Stimulated activated CD4-positive, alpha-beta T cell treated with anti-CD3 and anti-CD28 coated beads, Interleukin-15, amount 100 ng/mL, for 1 hour (primary cell): ENCODE data around the gene GSX2.
"Not testable (repeated sequence)": the region's sequence is repeated elsewhere in the genome, so short reads cannot be mapped to it uniquely, and the experiment has no call there.

Experiments used
- DNase-seq, 2 donors: peaks; one replicate each; pipeline ENCODE4 v3.0.0-alpha.2; 2020; ENCODE audit warnings: low read depth in 1 of 2, low spot score in 1 of 2

The GSX2 gene

DNA sequence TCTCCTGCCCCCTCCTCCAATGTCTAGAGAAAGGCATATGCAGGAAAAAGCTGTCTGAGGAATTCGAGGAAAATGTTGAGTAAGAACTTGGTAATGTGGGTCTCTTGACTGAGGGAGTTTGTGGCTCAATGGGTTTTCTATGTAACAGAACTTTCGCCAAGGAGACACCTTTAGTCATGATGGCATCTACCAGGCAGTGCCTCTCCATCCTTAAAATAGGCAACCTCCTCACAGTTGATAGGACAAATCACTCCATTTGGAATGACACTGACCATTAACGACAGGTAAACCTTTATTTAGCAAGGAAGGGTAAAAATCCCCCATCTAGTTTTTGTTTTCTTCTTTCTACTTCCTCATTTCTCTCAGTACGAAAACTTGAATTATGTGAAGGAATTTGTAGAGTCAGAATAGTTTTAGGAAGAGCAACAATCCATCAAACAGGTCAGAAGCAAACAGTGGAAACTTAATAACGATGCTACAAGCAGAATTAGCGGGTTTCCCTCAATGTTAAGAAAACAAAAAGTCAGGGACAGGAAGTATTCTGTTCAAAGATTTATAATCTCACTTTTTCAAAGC, 2.7 kb downstream of the GSX2 start:
- no peak for DNase-seq

DNA sequence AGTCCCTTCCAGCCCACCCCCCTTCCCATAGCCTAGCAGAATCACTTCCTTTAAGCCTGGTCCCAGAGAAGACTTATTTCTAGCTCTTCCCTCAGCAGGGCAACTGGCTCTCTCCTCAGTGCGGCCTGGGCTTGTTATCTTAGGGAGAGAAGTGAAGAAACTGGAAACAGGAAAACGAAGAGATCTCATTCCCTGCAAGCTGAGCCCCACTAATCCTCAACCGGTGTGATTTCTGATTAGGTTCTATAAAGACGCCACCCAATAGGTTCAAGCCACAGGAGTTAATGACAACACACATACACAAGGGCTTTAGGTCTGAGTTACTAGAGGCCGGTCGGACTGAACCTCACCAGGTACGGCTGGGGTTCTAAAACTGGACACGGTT, 3.2 kb downstream of the GSX2 start:
- DNase-seq, result no peak

DNA sequence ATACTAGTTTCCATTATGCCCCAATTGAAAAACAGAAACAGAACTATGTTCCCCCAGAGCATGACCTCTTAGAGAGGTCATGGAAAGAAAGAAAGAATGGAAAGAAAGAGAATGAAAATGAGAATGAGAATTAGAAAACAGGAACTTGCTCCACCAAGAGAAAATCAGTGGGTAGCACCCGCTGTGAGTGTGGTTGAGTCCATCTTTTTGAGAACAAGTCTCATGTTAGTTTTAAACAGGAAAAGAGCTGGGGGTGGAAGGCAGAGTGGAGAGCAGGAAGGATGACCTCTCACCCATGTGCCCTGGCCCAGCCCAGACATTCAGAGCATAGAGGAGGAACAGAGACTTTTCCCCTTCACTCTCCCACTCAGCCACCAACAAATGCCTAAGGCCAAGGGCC, 4.9 kb downstream of the GSX2 start:
- DNase-seq, result no peak

DNA sequence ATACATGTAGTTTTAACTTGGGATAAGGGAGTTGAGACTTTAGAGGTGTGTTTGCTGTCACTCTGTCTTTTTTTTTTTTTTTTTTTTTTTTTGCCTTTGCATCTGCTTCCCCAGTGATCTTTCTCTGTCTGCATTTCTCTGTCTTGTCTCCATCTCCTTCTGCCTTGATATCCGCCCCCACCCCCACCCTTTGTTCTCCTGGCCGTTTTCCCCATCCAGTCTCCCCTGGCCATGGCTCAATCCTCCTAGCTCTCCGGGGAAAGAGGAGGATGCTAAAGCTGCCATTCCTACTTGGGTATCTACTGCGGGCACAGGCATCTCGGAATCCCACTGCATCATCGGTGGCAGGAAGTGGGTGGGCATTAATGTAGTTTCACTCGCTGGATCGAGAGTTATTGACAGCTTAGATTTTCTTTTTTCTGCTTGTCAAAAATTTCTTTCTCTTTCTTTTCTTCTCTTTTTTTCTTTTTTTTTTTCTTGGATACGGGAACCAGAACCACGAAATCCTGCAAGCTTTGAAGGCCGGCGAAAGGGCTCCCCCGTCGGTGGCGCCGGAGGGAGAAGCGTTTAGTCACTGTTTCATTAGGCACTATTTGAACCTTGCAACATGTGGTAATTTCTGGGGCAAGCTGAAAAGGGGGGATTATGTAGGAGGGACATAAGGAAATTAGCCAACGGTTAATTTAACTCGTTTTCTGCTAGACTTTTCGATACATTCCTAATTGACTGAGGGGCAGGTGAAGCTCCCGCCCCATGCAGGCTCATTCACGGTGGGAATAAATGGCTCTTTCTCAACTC, 8.2 kb downstream of the GSX2 start:
- DNase-seq, result no peak

DNA sequence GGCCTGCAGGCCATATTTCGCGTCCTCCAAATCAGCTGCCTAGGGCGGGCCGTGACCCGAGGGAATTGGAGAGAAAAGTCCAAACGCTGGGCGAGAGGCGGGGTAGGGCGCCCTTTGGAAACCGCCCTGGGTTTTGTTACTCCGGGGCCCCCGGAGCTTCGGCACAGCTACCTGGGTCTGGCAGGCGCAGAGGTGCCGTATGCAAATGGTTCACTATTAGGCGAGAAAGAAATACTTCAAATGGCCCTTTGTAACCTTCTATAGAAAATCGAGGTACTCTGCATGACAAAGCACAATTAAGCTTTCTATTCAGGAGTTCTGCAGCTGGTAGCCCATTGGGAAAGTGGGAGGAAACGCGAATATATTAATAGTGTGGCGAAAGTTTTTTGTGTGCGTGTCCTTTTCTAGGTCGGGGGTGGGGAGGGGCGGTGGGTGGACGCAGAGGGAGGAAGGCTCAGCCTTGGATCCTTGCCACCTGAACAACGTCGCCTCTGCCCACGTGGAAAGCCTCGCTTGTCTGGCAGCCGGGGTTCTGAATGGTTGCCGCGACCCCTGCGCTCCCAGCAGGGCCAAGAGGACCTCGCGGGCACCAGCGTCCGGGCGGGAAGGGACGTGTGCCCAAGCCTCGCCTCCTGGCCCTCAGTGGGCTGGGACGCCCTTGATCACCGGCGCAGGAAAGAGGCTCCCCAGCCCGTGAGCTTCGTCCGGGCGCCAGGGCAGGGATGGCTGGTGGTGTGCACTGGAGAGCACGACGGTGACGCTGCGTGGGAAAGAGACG, 9.5 kb downstream of the GSX2 start:
- DNase-seq, result no peak

DNA sequence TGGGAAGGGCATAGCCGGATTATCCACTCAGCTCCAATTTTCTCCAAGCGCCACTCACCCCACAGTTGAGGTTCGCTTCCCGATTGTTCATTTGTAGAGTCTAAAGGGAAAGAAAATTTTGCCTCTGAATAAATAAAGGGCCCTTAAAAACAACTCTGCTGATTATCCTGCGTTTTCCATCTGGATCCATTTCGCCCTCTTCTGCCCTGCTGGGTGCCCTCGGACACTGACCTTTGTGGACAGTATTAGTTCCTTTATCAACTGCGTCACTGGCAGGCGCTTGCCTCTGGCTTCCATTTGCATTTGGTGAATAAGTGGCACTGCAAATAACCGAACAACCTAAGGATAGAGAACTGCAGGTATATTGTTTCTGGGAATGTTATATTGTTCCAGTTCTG, 10.1 kb downstream of the GSX2 start:
- DNase-seq, result no peak

DNA sequence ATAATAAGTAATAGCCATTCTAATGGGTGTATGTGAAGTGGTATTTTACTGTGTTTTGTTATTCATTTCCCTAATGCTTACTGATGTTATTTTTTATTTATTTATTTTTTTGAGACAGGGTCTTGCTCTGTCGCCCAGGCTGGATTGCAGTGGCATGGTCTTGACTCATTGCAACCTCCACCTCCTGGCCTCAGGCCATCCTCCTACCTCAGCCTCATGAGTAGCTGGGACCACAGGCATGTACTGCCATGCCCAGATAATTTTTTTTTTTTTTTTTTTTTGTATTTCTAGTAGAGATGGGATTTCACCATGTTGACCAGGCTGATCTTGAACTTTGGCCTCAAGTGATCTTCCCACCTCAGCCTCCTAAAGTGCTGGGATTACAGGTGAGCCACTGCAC, 13.2 kb downstream of the GSX2 start:
- not testable (repeated sequence) for DNase-seq

DNA sequence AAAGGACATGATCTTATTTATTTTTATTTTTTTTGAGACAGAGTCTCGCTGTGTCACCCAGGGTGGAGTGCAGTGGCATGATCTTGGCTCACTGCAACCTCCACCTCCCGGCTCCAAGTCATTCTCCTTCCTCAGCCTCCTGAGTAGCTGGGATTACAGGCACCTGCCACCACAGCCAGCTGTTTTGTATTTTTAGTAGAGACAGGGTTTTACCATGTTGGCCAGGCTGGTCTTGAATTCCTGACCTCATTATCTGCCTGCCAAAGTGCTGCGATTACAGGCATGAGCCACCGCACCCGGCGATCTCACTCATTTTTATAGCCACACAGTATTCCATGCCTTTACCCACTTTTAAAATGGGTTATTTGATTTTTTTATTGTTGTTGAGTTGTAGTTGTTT, 16.3 kb downstream of the GSX2 start:
- DNase-seq, result not testable (repeated sequence)

DNA sequence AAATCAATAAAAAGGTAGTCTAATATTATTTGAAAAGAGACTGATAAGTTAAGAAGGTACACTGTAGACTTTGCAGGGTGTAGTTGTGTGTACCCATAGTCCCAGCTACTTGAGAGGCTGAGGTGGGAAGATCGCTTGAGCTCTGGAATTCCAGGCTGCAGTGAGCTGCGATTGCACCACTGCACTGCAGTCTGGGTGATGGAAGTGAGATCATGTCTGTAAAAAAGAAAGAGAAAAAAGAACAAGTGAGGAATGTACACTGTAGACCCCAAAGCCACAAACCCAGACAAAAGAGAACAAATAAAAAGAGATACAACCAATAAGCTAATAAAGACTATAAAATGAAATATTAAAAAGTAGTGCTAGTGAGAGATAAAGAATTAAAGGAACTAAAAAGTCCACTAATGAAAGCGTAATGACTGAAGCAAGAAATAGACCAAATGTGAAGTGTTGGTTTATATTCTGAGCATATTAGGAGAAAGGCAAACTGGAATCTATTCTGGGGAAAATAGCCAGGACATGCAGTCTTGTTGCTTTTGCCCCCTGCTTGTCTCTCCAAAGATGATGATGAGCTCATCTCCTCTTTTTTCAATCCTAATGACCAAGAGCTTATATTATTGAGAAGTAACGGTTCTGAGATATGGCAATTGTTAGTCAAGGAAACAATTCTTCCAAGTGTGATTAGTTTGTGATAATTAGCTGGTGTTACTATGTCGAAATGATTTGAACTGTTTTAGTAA, 19.1 kb downstream of the GSX2 start:
- no peak for DNase-seq

DNA sequence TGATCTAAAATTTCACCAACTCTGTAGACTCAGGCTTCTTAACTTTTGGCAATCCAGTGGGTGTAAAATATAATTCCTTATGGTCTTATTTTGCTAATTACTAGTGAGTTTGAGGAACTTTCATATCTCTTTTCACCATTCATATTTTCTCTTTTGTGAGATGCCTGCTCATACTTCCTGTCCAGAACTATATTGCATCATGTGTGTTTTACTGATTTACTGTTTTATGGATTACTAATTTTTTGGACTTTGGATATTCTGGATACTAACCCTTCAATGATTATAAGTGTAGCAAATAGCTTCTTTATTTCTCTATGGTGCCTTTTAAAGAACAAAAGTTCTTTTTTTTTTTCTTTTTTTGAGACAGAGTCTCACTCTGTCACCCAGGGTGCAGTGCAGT, 20.6 kb downstream of the GSX2 start:
- DNase-seq, result no peak

DNA sequence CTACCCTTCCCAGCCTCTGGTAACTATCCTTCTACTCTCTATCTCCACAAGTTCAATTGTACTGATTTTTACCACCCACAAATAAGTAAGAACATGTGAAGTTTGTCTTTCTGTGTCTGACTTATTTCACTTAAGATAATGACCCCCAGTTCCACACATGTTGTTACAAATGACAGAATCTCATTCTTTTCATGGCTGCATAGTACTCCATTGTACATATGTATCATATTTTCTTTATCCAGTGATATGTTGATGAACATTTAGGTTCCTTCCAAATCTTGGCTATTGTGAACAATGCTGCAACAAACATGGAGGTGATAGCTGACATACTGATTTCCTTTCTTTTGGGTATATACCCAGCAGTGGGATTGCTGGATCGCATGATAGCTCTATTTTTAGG, 27.7 kb downstream of the GSX2 start:
- DNase-seq, result no peak

DNA sequence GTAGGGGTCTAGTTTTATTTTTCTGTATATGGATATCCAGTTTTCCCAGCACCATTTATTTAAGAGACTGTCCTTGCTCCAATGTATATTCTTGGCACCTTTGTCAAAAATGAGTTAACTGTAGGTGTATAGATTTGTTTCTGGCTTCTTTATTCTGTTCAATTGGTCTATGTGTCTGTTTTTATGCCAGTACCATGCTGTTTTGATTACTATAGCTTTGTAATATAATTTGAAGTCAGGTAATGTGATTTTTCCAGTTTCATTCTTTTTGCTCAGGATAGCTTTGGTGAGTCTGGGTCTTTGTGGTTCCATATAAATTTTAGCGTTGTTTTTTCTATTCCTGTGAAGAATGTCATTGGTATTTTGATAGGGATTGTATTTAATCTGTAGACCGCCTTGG, 28.7 kb downstream of the GSX2 start:
- not testable (repeated sequence) for DNase-seq

DNA sequence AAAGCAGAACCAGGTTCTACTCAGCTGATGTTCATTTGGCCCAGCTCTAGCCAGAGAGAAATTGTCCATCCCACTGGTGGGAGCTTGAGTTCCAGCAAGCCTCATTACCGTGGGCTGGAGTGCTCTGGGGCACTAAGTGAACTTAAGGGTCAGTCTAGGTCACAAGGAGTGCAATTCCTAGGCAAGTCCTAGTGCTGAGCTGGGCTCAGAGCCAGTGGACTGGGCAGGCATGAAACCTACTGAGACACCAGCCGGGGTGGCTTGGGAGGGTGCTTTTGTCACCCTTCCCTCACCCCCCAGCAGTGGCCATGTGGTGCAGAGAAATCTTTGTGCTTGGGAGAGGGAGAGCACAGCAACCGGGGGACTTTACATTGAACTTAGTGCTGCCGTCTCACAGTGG, 39.4 kb downstream of the GSX2 start:
- DNase-seq, result no peak

DNA sequence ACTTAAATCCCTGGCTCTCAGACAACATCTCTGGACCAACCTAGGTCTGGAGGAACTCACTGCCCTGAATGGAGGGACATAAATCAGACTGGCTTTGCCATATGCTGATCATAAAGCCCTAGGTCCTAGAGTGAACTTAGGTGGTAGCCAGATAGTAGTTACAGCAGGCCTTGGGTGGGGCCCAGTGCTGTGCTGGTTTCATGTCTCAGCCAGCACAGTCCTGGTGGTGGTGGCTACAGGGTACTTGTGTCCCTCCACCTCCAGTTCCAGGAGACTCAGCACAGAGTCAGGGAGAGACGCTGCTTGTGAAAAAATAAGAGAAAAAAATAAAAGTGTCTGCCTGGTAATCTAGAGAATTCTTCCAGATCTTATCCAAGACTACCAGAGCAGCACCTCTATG, 40.3 kb downstream of the GSX2 start:
- no peak for DNase-seq

DNA sequence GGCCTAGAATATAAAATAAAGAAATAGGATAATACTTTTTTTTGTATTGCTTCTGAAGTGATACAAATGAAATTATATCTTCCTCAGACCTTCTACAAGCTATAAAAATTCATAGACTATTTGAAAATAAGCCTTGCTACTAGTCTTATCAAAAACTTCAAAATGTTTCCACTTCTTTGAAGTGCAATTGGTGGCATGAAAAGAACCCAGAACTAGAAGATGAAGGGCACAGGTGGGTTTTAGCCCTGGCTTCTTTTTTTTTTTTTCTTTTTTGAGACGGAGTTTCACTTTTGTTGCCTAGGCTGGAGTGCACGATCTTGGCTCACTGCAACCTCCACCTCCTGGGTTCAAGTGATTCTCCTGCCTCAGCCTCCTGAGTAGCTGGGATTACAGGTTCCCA, 44.2 kb downstream of the GSX2 start:
- DNase-seq, result no peak

DNA sequence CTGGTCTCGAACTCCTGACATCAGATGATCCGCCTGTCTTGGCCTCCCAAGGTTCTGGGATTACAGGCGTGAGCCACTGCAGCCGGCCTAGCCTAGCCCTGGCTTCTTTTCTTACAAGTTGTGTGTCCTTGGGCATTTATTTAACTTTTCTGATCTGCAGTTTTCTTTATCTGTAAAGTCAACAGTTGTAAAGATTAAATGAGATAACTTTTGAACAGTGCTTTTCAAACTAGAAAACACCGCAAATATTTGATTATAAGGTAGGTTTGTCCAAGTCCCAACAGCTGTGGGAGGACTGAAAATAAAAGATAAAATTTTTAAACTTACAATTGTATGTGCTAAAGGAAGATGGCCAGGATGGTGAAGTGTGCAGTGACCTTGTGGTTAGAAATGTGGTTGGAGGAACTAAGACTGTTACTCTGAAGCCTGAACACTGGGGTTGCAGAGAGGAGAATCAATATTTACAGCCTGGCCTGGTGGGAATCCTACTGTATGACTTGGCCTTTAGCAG, 44.8 kb downstream of the GSX2 start:
- no peak for DNase-seq

DNA sequence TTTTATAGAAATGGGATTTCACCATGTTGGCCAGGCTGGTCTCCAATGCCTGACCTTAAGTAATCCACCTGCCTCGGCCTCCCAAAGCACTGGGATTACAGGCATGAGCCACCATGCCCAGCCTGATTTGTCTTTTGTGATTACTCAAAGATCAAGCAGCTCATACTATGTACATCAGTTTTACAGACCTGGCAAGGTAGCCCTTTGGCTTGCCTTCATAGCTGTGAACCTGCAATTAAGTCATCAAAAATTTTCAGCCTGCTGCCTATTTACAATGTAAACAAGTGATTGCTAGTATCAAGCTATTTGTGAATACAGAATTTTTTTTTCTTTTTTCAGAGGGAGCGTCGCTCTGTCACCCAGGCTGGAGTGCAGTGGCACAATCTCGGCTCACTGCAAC, 46.2 kb downstream of the GSX2 start:
- no peak for DNase-seq

DNA sequence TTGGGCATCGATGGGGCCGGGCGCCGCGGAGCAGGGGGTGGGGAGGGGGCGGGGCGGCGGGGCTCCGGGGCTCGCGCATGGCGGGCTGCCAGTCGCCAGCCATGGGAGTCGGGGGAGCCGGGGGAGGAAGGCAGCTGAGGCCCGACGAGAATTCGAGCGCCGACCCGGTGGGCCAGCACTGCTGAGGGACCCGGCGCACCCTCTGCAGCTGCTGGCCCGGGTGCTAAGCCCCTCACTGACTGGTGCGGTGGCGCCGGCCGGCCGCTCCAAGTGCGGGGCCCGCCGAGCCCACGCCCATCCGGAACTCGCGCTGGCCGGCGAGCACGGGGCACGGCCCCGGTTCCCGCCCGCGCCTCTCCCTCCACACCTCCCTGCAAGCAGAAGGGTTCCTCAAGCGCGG, 49.4 kb downstream of the GSX2 start:
- no peak for DNase-seq
